ENCODE results near the gene BPGM.

The BPGM gene

GRCh38 chr7:134714470-134715205, 68.0 kb downstream of the BPGM start:
- H3K4me3 ChIP-seq, result no peak overlapping the region
- no peak overlapping the region for H3K27ac ChIP-seq
- no peak for TF ChIP-seq EZH2 (IDR thresholded peaks at IDR 0.05)
- TF ChIP-seq FOXP2 (optimal IDR thresholded peaks at IDR 0.05; ENCODE audit: control extremely low read depth, extremely low read length, insufficient read depth), result no peak
- no peak for TF ChIP-seq POLR2AphosphoS5 (IDR thresholded peaks at IDR 0.05; ENCODE audit: borderline replicate concordance, low read depth, low read length)
- no peaks in the 10 kb centered on the region for H3K36me3 ChIP-seq (ENCODE audit: insufficient read depth, low read length)
- no peak overlapping the region for H3K9ac ChIP-seq (ENCODE audit: insufficient read length)
- DNase-seq (ENCODE audit: low read depth, low spot score), result no peak
- H3K9me3 ChIP-seq (ENCODE audit: low read depth, low read length), result no peaks in the 10 kb centered on the region

GRCh38 chr7:134718211-134718875, 71.7 kb downstream of the BPGM start:
- TF ChIP-seq EZH2 (IDR thresholded peaks at IDR 0.05) (no peak), FOXP2 (optimal IDR thresholded peaks at IDR 0.05; ENCODE audit: control extremely low read depth, extremely low read length, insufficient read depth) (no peak), POLR2AphosphoS5 (IDR thresholded peaks at IDR 0.05; ENCODE audit: borderline replicate concordance, low read depth, low read length) (no peak)
- no peak for DNase-seq (ENCODE audit: low read depth, low spot score)

GRCh38 chr7:134720091-134720935, 73.7 kb downstream of the BPGM start:
- H3K9ac ChIP-seq (ENCODE audit: insufficient read length), result no peak overlapping the region
- H3K27ac ChIP-seq, result peak overlapping the region; percentile 86
- no peaks in the 10 kb centered on the region for H3K9me3 ChIP-seq (ENCODE audit: low read depth, low read length)
- H3K36me3 ChIP-seq (ENCODE audit: insufficient read depth, low read length), result no peaks in the 10 kb centered on the region
- TF ChIP-seq POLR2AphosphoS5 (IDR thresholded peaks at IDR 0.05; ENCODE audit: borderline replicate concordance, low read depth, low read length), result no peak
- TF ChIP-seq EZH2 (IDR thresholded peaks at IDR 0.05), result no peak
- no peak for TF ChIP-seq FOXP2 (optimal IDR thresholded peaks at IDR 0.05; ENCODE audit: control extremely low read depth, extremely low read length, insufficient read depth)
- peak overlapping the region; percentile 59 for H3K4me3 ChIP-seq
- peak; percentile 35 for DNase-seq (ENCODE audit: low read depth, low spot score)

More at GRCh38 chr7:134718211-134718875, 71.7 kb downstream of the BPGM start:
- Histone ChIP-seq H3K4me3 (no peak overlapping the region), H3K9ac (ENCODE audit: insufficient read length) (no peak overlapping the region), H3K27ac (no peak overlapping the region), H3K36me3 (ENCODE audit: insufficient read depth, low read length) (no peaks in the 10 kb centered on the region), H3K9me3 (ENCODE audit: low read depth, low read length) (no peaks in the 10 kb centered on the region)

- H3K4me3 ChIP-seq, result peak overlapping the region; percentile 59
- H3K9ac ChIP-seq (ENCODE audit: insufficient read length), result no peak overlapping the region
- DNase-seq (ENCODE audit: low read depth, low spot score), result no peak
- no peaks in the 10 kb centered on the region for H3K9me3 ChIP-seq (ENCODE audit: low read depth, low read length)
- H3K36me3 ChIP-seq (ENCODE audit: insufficient read depth, low read length), result no peaks in the 10 kb centered on the region
- TF ChIP-seq POLR2AphosphoS5 (IDR thresholded peaks at IDR 0.05; ENCODE audit: borderline replicate concordance, low read depth, low read length) (no peak), EZH2 (IDR thresholded peaks at IDR 0.05) (no peak), FOXP2 (optimal IDR thresholded peaks at IDR 0.05; ENCODE audit: control extremely low read depth, extremely low read length, insufficient read depth) (no peak)
- H3K27ac ChIP-seq, result peak overlapping the region; percentile 86
These were observed 74.5 kb downstream of the BPGM start for GRCh38 chr7:134721171-134721570.

GRCh38 chr7:134722786-134723322, 76.2 kb downstream of the BPGM start:
- Histone ChIP-seq H3K27ac (no peak overlapping the region), H3K9ac (ENCODE audit: insufficient read length) (no peak overlapping the region), H3K4me3 (no peak overlapping the region), H3K9me3 (ENCODE audit: low read depth, low read length) (no peaks in the 10 kb centered on the region), H3K36me3 (ENCODE audit: insufficient read depth, low read length) (no peaks in the 10 kb centered on the region)
- no peak for DNase-seq (ENCODE audit: low read depth, low spot score)
- TF ChIP-seq POLR2AphosphoS5 (IDR thresholded peaks at IDR 0.05; ENCODE audit: borderline replicate concordance, low read depth, low read length) (no peak), EZH2 (IDR thresholded peaks at IDR 0.05) (no peak), FOXP2 (optimal IDR thresholded peaks at IDR 0.05; ENCODE audit: control extremely low read depth, extremely low read length, insufficient read depth) (no peak)

- no peak overlapping the region for H3K27ac ChIP-seq
- no peaks in the 10 kb centered on the region for H3K9me3 ChIP-seq (ENCODE audit: low read depth, low read length)
- no peak overlapping the region for H3K9ac ChIP-seq (ENCODE audit: insufficient read length)
- H3K4me3 ChIP-seq, result no peak overlapping the region
- H3K36me3 ChIP-seq (ENCODE audit: insufficient read depth, low read length), result no peaks in the 10 kb centered on the region
- no peak for TF ChIP-seq FOXP2 (optimal IDR thresholded peaks at IDR 0.05; ENCODE audit: control extremely low read depth, extremely low read length, insufficient read depth)
- no peak for TF ChIP-seq POLR2AphosphoS5 (IDR thresholded peaks at IDR 0.05; ENCODE audit: borderline replicate concordance, low read depth, low read length)
- TF ChIP-seq EZH2 (IDR thresholded peaks at IDR 0.05), result no peak
- DNase-seq (ENCODE audit: low read depth, low spot score), result no peak
These were observed 77.2 kb downstream of the BPGM start for GRCh38 chr7:134723892-134724291.

GRCh38 chr7:134724606-134725005, 78.0 kb downstream of the BPGM start:
- H3K27ac ChIP-seq, result no peak overlapping the region
- no peak for DNase-seq (ENCODE audit: low read depth, low spot score)
- no peak overlapping the region for H3K9ac ChIP-seq (ENCODE audit: insufficient read length)
- H3K4me3 ChIP-seq, result no peak overlapping the region
- no peaks in the 10 kb centered on the region for H3K36me3 ChIP-seq (ENCODE audit: insufficient read depth, low read length)
- TF ChIP-seq POLR2AphosphoS5 (IDR thresholded peaks at IDR 0.05; ENCODE audit: borderline replicate concordance, low read depth, low read length) (no peak), FOXP2 (optimal IDR thresholded peaks at IDR 0.05; ENCODE audit: control extremely low read depth, extremely low read length, insufficient read depth) (no peak), EZH2 (IDR thresholded peaks at IDR 0.05) (no peak)
- H3K9me3 ChIP-seq (ENCODE audit: low read depth, low read length), result no peaks in the 10 kb centered on the region

GRCh38 chr7:134726581-134726980, 79.9 kb downstream of the BPGM start:
- H3K27ac ChIP-seq, result no peak overlapping the region
- no peak for DNase-seq (ENCODE audit: low read depth, low spot score)
- no peaks in the 10 kb centered on the region for H3K36me3 ChIP-seq (ENCODE audit: insufficient read depth, low read length)
- H3K9me3 ChIP-seq (ENCODE audit: low read depth, low read length), result no peaks in the 10 kb centered on the region
- H3K9ac ChIP-seq (ENCODE audit: insufficient read length), result no peak overlapping the region
- TF ChIP-seq EZH2 (IDR thresholded peaks at IDR 0.05) (no peak), FOXP2 (optimal IDR thresholded peaks at IDR 0.05; ENCODE audit: control extremely low read depth, extremely low read length, insufficient read depth) (no peak), POLR2AphosphoS5 (IDR thresholded peaks at IDR 0.05; ENCODE audit: borderline replicate concordance, low read depth, low read length) (no peak)
- H3K4me3 ChIP-seq, result no peak overlapping the region
